ENCODE measurements around the gene HIGD1A.

HIGD1A gene

GRCh38 chr3:42733501-42734262 lies 70.6 kb downstream of the HIGD1A start:
- DNase-seq, result no peak
